K562 (cell line): ENCODE results near the gene ANKLE1. TPM values are rescaled to one million over a fixed set of nuclear protein-coding genes. Genes with fewer than 3 reads are reported as not detected.
A peak's percentile ranks its signal among the peaks of the same experiment; 100 is the strongest.

Experiments
- ARID4B ChIP-seq: sonication (generic); formaldehyde crosslinking; IDR thresholded peaks from 2 replicates; pipeline ENCODE4 v1.8.0; 2022; ENCODE audit warnings: mild to moderate bottlenecking, missing genetic modification reagents
- BRCA1 ChIP-seq, 2 experiments: fragments of 450-650 bp in 1 of 2; sonication (generic) in 1 of 2; formaldehyde crosslinking in 1 of 2; IDR thresholded peaks; 2 replicates each; pipeline versions ENCODE4 v1.5.0 to v1.6.1; 2017 to 2020; ENCODE audit warnings: mild to moderate bottlenecking in 1 of 2, missing genetic modification reagents in 1 of 2
- DDX20 ChIP-seq: fragments of 450-650 bp; IDR thresholded peaks from 2 replicates; pipeline ENCODE4 v1.6.1; 2016; ENCODE audit warnings: missing genetic modification characterization, low read depth, mild to moderate bottlenecking, missing compliant biosample characterization, moderate library complexity
- KAT2B ChIP-seq: IDR thresholded peaks from one replicate; pipeline ENCODE4 v1.6.1; 2012; ENCODE audit warnings: low read depth, mild to moderate bottlenecking, control low read depth, inconsistent platforms, low read length, moderate library complexity
- MAFK ChIP-seq: IDR thresholded peaks from 2 replicates; pipeline ENCODE4 v1.6.1; 2011; ENCODE audit warnings: low read length, improper control_type of control experiment
- NRF1 ChIP-seq, 2 experiments: fragments of 450-650 bp; IDR thresholded peaks in 1 of 2; conservative IDR thresholded peaks in 1 of 2; 2 replicates each; pipeline ENCODE4 v1.6.1; 2014; ENCODE audit warnings: mild to moderate bottlenecking in 2 of 2
- POLR2G ChIP-seq: fragments of 200-400 bp; formaldehyde crosslinking; IDR thresholded peaks from 2 replicates; pipeline ENCODE4 v1.6.1; 2017; ENCODE audit warnings: low read depth, mild to moderate bottlenecking, antibody characterized with exemption, low read length, moderate library complexity
- RBM17 ChIP-seq: fragments of 200-400 bp; formaldehyde crosslinking; IDR thresholded peaks from 2 replicates; pipeline ENCODE4 v1.6.1; 2017; ENCODE audit warnings: low read depth, mild to moderate bottlenecking, low read length, borderline replicate concordance
- SIRT6 ChIP-seq: IDR thresholded peaks from one replicate; pipeline ENCODE4 v1.6.1; 2012; ENCODE audit warnings: low read depth, mild to moderate bottlenecking, control low read depth, inconsistent platforms, low read length, moderate library complexity
- TAF15 ChIP-seq: fragments of 200-400 bp; formaldehyde crosslinking; IDR thresholded peaks from 2 replicates; pipeline ENCODE4 v1.6.1; 2017; ENCODE audit warnings: mild to moderate bottlenecking, low read depth, low read length, moderate library complexity
- USF2 ChIP-seq: sonication (generic); formaldehyde crosslinking; IDR thresholded peaks from 2 replicates; pipeline ENCODE4 v1.5.0; 2020; ENCODE audit warnings: missing genetic modification reagents
- ZBTB8A ChIP-seq: fragments of 450-650 bp; IDR thresholded peaks from 2 replicates; pipeline ENCODE4 v1.6.1; 2018; ENCODE audit warnings: mild to moderate bottlenecking, moderate library complexity; ENCODE audit not compliant: partially characterized antibody
- ZFX ChIP-seq: sonication (generic); formaldehyde crosslinking; IDR thresholded peaks from 2 replicates; pipeline ENCODE4 v1.8.0; 2022; ENCODE audit warnings: mild to moderate bottlenecking, missing genetic modification reagents, moderate library complexity
- ZNF12 ChIP-seq: sonication (generic); formaldehyde crosslinking; IDR thresholded peaks from 2 replicates; pipeline ENCODE4 v1.4.0; 2020; ENCODE audit warnings: mild to moderate bottlenecking, missing genetic modification reagents
- ZNF124 ChIP-seq: sonication (generic); formaldehyde crosslinking; IDR thresholded peaks from 2 replicates; pipeline ENCODE4 v1.8.1; 2022; ENCODE audit warnings: missing genetic modification reagents
- ZNF77 ChIP-seq: fragments of 250-450 bp; sonication (Bioruptor Pico); IDR thresholded peaks from 2 replicates; pipeline ENCODE4 v1.5.0; 2020
- polyA plus RNA-seq, 8 experiments: library from polyadenylated mRNA; depleted of rRNA in 4 of 8; stranded (reverse) in 5 of 8; unstranded in 3 of 8; fragments of >200 nt; fragmentation: Nextera tagmentation in 2 of 8; fragmentation: Illumina TruSeq in 1 of 8; extraction: Ambion mirVana in 2 of 8; extraction: Trizol in 1 of 8; gene quantifications; 2 replicates each; pipeline versions ENCODE4 v1.2.1 to v1.2.3, GENCODE V29; 2011 to 2014; ENCODE audit warnings: inconsistent platforms in 1 of 8, missing spikeins in 1 of 8
- total RNA-seq, 7 experiments: library from RNA; depleted of rRNA in 6 of 7; stranded (reverse); fragments of >200 nt in 6 of 7; fragmentation: Illumina TruSeq in 2 of 7; extraction: Trizol in 2 of 7; gene quantifications; 2 replicates each; pipeline versions ENCODE4 v1.2.1 to v1.2.3, GENCODE V29; 2011 to 2021; ENCODE audit warnings: low replicate concordance in 1 of 7
- TF ChIP-seq, protein P1 (sequence below): fragments of 250-450 bp; sonication (Bioruptor Pico); IDR thresholded peaks from 2 replicates; pipeline ENCODE4 v1.5.0; 2021
- TF ChIP-seq, protein P2 (sequence below): fragments of 450-650 bp; IDR thresholded peaks from 2 replicates; pipeline ENCODE4 v1.6.1; 2016; ENCODE audit warnings: borderline replicate concordance

Gene ANKLE1
- total and polyA plus RNA-seq, 9 of the 15 experiments (the other 6 are each of a cell fraction or from before 2014, with no cell fraction given), result 0.63 to 9.2 (median 2.9) TPM

DNA sequence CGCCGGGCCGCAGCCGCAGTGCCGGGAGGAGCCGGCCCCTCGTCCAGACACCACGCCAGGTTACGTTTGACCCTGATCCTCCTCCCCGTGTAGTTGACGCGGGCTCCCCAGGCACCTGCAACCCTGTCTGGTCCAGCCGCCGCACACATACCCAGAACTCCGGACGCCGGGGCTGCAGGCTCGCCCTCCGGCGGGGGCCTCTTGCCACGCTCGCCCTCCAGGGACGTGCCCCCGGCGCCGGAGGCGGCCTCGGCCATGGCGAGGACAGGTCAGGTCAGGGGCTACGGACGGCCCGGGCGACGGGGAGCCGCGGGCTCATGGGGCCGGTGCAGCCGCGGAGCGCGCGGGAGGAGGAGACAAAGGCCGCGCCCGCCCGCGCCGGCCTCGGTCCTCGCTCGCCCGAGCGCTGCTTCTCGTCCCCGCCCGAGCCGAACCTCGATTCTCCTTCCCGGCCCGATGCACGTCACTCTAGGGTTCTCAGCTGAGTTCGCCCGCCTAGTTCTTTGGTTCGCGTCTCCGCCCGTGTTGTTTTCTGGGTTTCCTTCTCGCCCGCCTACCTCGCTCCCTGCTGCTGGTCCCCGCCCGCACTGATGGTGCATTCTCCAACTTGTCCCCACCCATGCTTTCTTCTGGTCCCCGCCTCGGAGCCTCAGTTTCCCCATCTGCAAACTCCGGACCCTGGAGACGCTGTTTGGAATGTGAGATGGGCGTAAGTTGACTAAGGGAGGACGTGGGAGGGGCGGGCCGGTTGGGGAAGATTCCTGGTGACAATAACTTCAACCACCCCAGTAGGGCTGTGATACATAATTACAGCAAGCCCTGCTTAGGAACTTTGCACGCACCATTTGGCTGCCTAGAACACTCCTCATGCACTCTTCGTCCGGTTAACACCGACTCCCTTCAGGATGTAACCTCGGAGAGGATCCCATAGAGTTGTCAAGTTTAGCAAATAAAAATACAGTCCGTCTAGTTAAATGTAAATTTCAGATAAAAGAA, 53.0 kb downstream of the ANKLE1 start, which contains the start of gene ANO8 (continued):
- TF ChIP-seq ARID4B (CRISPR knock-in tag) (peak; percentile 92), RBM17 (no peak), TAF15 (no peak), ZNF12 (no peak; the same call in 1 of the 2 replicates), ZBTB8A (no peak), NRF1 (conservative IDR thresholded peaks at IDR 0.05 in 1 of 2, IDR thresholded peaks at IDR 0.05 in 1 of 2) (peak; percentile 70 to 77), USF2 (CRISPR knock-in tag) (no peak), ZNF124 (no peak), DDX20 (no peak), BRCA1 (IDR thresholded peaks at IDR 0.05) (no peak), BRCA1 (CRISPR knock-in tag; IDR thresholded peaks at IDR 0.05) (no peak), SIRT6 (no peak), ZFX (CRISPR knock-in tag) (peak; percentile 92), POLR2G (peak; percentile 81), ZNF77 (CRISPR knock-in tag) (no peak), MAFK (no peak), KAT2B (no peak)
- TF ChIP-seq, protein P1, sequence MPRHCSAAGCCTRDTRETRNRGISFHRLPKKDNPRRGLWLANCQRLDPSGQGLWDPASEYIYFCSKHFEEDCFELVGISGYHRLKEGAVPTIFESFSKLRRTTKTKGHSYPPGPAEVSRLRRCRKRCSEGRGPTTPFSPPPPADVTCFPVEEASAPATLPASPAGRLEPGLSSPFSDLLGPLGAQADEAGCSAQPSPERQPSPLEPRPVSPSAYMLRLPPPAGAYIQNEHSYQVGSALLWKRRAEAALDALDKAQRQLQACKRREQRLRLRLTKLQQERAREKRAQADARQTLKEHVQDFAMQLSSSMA (CRISPR knock-in tag), result no peak
- TF ChIP-seq, protein P2, sequence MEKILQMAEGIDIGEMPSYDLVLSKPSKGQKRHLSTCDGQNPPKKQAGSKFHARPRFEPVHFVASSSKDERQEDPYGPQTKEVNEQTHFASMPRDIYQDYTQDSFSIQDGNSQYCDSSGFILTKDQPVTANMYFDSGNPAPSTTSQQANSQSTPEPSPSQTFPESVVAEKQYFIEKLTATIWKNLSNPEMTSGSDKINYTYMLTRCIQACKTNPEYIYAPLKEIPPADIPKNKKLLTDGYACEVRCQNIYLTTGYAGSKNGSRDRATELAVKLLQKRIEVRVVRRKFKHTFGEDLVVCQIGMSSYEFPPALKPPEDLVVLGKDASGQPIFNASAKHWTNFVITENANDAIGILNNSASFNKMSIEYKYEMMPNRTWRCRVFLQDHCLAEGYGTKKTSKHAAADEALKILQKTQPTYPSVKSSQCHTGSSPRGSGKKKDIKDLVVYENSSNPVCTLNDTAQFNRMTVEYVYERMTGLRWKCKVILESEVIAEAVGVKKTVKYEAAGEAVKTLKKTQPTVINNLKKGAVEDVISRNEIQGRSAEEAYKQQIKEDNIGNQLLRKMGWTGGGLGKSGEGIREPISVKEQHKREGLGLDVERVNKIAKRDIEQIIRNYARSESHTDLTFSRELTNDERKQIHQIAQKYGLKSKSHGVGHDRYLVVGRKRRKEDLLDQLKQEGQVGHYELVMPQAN, result no peak
